ENCODE results near the gene MYO15B. TPM values are rescaled to one million over a fixed set of nuclear protein-coding genes. Genes with fewer than 3 reads are reported as not detected.
A peak's percentile ranks its signal among the peaks of the same experiment; 100 is the strongest.

MYO15B gene
- total and polyA plus RNA-seq, 2 donors (not counting 1 experiment from before 2014, with no cell fraction given): 452 to 1,019 TPM

GRCh38 chr17:75584849-75585175, 2.8 kb upstream of the MYO15B start:
- no peak overlapping the region for H3K27ac Mint-ChIP-seq
- no peaks in the 10 kb centered on the region for H3K27me3 Mint-ChIP-seq
- WGBS (ENCODE audit: insufficient coverage): 90% methylated on average over 7 of the region's 7 CpGs
- Histone ChIP-seq H2AFZ (ENCODE audit: insufficient read depth, low read depth, low read length, poor library complexity, severe bottlenecking) (no peak overlapping the region), H3K9ac (ENCODE audit: low read length) (no peak overlapping the region), H3K79me2 (ENCODE audit: control insufficient read depth, insufficient read depth, low read length) (no peaks in the 10 kb centered on the region), H4K20me1 (ENCODE audit: control insufficient read depth, insufficient read depth, low read length, poor library complexity, severe bottlenecking) (peaks cover 3% of the 10 kb centered on the region), H3K4me2 (replicated peaks; ENCODE audit: low read depth, low read length, poor library complexity, severe bottlenecking) (no peak overlapping the region), H3K36me3 (replicated peaks in 1 of 2; ENCODE audit: control extremely low read depth in 1 of 2, control insufficient read depth in 1 of 2, extremely low read depth in 1 of 2, insufficient read depth in 2 of 2, low read length in 1 of 2) (no peaks in the 10 kb centered on the region), H3K4me1 (ENCODE audit: control insufficient read depth in 2 of 2, insufficient read depth in 2 of 2, low read length in 2 of 2) (peaks cover 4 to 21% of the 10 kb centered on the region in 2 donors), H3K4me3 (ENCODE audit: control extremely low read depth in 1 of 5, extremely low read depth in 1 of 5, insufficient read depth in 1 of 5, low read depth in 2 of 5, low read length in 4 of 5) (no peak overlapping the region), H3K9me3 (ENCODE audit: control extremely low read depth in 1 of 3, control insufficient read depth in 2 of 3, insufficient read depth in 1 of 3, low read length in 2 of 3) (peaks cover 0 to 7% (median 0%) of the 10 kb centered on the region in 3 donors), H3K27ac (ENCODE audit: low read length in 2 of 2) (no peak overlapping the region), H3K27me3 (replicated peaks in 1 of 4; ENCODE audit: control extremely low read depth in 1 of 4, control insufficient read depth in 3 of 4, insufficient read depth in 4 of 4, low read length in 3 of 4) (peaks cover 0 to 5% (median 2%) of the 10 kb centered on the region in 4 experiments)
- POLR2A ChIA-PET: no interaction called here
- CTCF ChIA-PET: interaction anchor here (0.6 kb wide), 1 partner anchor 242 kb away, joined by 3 read pairs; no protein-coding TSS in a partner anchor
- no peaks in the 10 kb centered on the region for H3K9me3 Mint-ChIP-seq (ENCODE audit: insufficient read depth)
- peaks cover 10% of the 10 kb centered on the region for H3K4me1 Mint-ChIP-seq
- intact Hi-C loops (cut with micrococcal nuclease): no loop called here
- H3K4me3 Mint-ChIP-seq: no peak overlapping the region
- ATAC-seq (ENCODE audit: low read depth) (no peak), DNase-seq (no peak)
- TF ChIP-seq EZH2 (IDR thresholded peaks at IDR 0.05; ENCODE audit: borderline replicate concordance, insufficient read depth, low read depth, low read length, poor library complexity, severe bottlenecking) (no peak), CTCF (IDR thresholded peaks at IDR 0.05) (no peak)

- intact Hi-C loops (cut with micrococcal nuclease): loop anchor here (1.0 to 2.0 kb wide), 8 partner anchors 17 to 327 kb away; partner anchors contain the start of genes GGA3, LLGL2, MRPS7 and SLC25A19
- Histone ChIP-seq H3K27ac (ENCODE audit: low read length in 2 of 2) (peak overlapping the region; percentile 80 to 89), H2AFZ (ENCODE audit: insufficient read depth, low read depth, low read length, poor library complexity, severe bottlenecking) (peak overlapping the region; percentile 81), H4K20me1 (ENCODE audit: control insufficient read depth, insufficient read depth, low read length, poor library complexity, severe bottlenecking) (peaks cover 16% of the 10 kb centered on the region), H3K9me3 (ENCODE audit: control extremely low read depth in 1 of 3, control insufficient read depth in 2 of 3, insufficient read depth in 1 of 3, low read length in 2 of 3) (no peaks in the 10 kb centered on the region), H3K36me3 (replicated peaks in 1 of 2; ENCODE audit: control extremely low read depth in 1 of 2, control insufficient read depth in 1 of 2, extremely low read depth in 1 of 2, insufficient read depth in 2 of 2, low read length in 1 of 2) (peaks cover 0 to 14% of the 10 kb centered on the region in 2 experiments), H3K4me2 (replicated peaks; ENCODE audit: low read depth, low read length, poor library complexity, severe bottlenecking) (peak overlapping the region; percentile 99), H3K79me2 (ENCODE audit: control insufficient read depth, insufficient read depth, low read length) (no peaks in the 10 kb centered on the region), H3K4me1 (ENCODE audit: control insufficient read depth in 2 of 2, insufficient read depth in 2 of 2, low read length in 2 of 2) (peaks cover 4 to 20% of the 10 kb centered on the region in 2 donors), H3K4me3 (ENCODE audit: control extremely low read depth in 1 of 5, extremely low read depth in 1 of 5, insufficient read depth in 1 of 5, low read depth in 2 of 5, low read length in 4 of 5) (peak overlapping the region; percentile 69 to 95 (median 82)), H3K27me3 (replicated peaks in 1 of 4; ENCODE audit: control extremely low read depth in 1 of 4, control insufficient read depth in 3 of 4, insufficient read depth in 4 of 4, low read length in 3 of 4) (no peaks in the 10 kb centered on the region), H3K9ac (ENCODE audit: low read length) (peak overlapping the region; percentile 82)
- Mint-ChIP-seq H3K27me3 (no peaks in the 10 kb centered on the region), H3K4me1 (peaks cover 19% of the 10 kb centered on the region), H3K9me3 (ENCODE audit: insufficient read depth) (no peaks in the 10 kb centered on the region), H3K4me3 (peak overlapping the region; percentile 79), H3K27ac (peak overlapping the region; percentile 87)
- POLR2A ChIA-PET: interaction anchor here (0.5 to 1.1 kb wide), 11 partner anchors 36 to 676 kb away, joined by 3 to 7 read pairs (median 4); partner anchors contain the start of genes LLGL2, TSEN54 and UBALD2
- TF ChIP-seq CTCF (IDR thresholded peaks at IDR 0.05) (no peak), EZH2 (IDR thresholded peaks at IDR 0.05; ENCODE audit: borderline replicate concordance, insufficient read depth, low read depth, low read length, poor library complexity, severe bottlenecking) (no peak)
- peak; percentile 11 for ATAC-seq (ENCODE audit: low read depth)
- CTCF ChIA-PET: interaction anchor here (0.6 to 2.0 kb wide), 16 partner anchors 11 to 1930 kb away, joined by 3 to 12 read pairs (median 4); partner anchors contain the start of genes GRB2, LLGL2, SLC25A19 and TMEM94
- DNase-seq: no peak
- WGBS (ENCODE audit: insufficient coverage): 5% methylated on average over 49 of the region's 49 CpGs
Measured at GRCh38 chr17:75588596-75589011, 1.0 kb downstream of the MYO15B start.
